GM19193 (cell line): ENCODE data around the gene TSSC4.

ENCODE experiments used
- POLR2A ChIP-seq: IDR thresholded peaks from 4 replicates; pipeline ENCODE4 v1.6.1; 2011; ENCODE audit not compliant: insufficient read depth, insufficient read length; ENCODE audit errors: extremely low read depth

TSSC4 gene

DNA sequence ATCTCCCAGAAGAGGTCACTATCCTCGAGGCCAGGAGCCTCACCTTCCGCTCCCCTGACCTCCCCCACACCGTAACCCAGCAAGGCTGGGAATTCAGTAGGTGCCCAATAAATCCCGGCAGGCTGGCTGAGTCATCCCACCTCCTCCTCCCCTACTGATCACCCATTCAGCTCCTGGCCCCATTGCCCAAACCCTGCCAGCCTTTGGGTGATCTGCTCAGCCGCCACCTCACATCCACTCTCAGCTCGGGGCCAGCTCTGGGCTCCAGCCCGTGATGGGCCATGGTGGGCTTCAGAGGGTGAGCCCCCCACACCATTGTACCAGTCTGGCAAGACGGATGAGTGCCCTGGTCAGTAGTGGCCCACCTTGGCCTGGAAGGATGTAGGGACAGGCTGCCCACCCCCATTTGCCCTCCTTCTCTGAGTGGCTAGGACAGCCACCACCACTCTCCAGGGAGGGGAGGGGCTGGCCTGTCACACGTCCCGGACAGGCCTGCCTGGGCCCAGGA is 35.5 kb downstream of the TSSC4 start:
- no peak for TF ChIP-seq POLR2A

DNA sequence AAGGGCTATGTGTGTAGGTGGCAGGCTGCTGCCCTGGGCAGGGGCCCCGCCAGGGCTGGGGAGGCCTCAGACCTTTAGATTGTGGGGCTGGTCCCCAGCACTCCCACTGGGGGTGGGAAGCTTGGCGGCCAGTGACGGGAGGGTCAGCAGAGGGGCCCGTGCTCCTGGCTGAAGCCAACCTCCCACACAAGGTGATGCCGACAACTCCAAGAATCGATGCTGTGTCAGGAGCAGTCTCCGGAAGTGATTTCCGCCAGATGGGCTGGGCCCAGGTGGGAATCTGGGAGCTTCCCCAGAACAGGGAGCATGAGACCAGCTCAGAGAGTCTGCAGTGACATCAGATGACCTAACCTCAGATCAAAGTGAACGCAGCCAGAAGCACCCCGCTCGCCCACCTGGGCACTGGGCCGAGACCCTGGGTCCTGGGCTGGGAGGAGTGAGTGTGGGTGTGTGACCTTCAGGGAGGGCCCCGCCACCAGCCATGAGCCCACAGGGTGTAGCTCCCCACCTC is 36.0 kb downstream of the TSSC4 start:
- TF ChIP-seq POLR2A = no peak

DNA sequence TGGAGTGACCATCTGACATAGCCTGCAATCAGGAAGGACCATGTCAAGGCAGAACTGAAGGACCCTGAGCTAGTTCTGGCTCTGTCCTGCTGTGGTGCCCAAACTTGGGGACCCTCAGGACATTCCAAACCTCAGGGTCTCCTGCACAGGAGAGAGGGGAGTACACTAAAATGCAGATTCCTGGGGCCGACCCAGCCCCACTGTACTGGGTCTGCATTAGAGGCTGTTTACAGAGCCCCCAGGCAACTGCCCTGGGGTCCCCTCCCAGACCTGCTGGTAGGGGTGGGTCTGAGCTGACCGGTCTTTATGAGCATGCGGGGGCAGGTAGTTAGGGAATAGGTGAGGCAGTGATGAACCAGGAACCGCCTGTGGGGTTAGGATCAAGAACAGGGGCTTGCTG is 37.0 kb downstream of the TSSC4 start:
- TF ChIP-seq POLR2A = no peak

GRCh38 chr11:2439820-2440219 is 39.3 kb downstream of the TSSC4 start:
- no peak for TF ChIP-seq POLR2A

GRCh38 chr11:2440646-2441045 is 40.1 kb downstream of the TSSC4 start:
- TF ChIP-seq POLR2A = no peak

GRCh38 chr11:2441171-2441570 is 40.6 kb downstream of the TSSC4 start:
- TF ChIP-seq POLR2A = no peak

GRCh38 chr11:2442589-2442988 is 42.0 kb downstream of the TSSC4 start:
- no peak for TF ChIP-seq POLR2A

GRCh38 chr11:2443406-2443805 is 42.9 kb downstream of the TSSC4 start:
- TF ChIP-seq POLR2A = no peak

DNA sequence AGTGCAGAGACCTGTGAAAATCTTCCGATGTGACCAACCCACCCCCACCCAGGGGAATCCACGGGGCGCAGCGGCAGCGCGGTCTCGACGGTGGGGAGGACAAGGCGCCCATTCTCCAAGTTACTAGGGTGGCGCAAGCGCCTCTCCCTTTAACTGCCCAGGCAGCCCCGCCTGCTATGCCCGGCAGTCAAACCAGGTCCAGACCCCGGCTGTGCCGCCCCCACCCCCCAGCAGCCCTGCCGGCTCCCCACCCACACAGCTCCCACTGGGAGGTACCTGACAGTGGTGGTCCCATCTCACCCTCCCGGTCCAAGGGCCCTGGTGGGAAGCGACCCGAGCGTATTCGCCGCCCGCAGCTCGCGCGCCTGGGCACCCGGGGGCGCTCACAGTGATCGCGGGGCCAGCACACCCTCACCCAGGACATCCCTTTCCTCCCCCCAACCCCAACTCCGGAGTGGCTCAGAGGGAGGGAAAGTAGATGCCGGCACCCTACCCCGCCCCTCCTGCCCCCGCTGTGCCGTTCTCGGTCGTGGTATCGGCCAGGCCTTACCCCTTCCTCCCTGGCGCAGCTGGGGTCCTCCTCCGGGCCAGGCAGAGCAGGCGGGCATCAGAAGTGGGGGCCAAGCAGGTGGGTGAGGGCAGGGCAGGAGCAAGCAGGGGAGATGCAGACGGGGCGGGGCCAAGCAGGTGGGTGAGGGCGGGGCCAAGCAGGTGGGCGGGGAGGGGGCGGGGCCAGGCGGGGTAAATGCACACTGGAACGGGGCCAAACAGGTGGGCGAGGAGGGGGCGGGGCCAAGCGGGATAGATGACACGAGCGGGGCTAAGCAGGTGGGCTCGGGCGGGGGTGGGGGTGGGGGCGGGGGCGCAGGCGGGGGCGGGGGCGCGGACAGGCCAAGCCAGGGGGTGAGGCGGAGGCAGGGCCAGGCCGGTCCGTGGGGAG is 43.6 kb downstream of the TSSC4 start, which contains the start of gene TRPM5:
Gene TRPM5, minus strand, starts transcription at position 634 of the 940 bp plus-strand sequence. CDS start 21,478 bp downstream, outside the sequence.
- TF ChIP-seq POLR2A = no peak

- TF ChIP-seq POLR2A = no peak
These were observed 44.5 kb downstream of the TSSC4 start, which contains the start of gene KCNQ1 for GRCh38 chr11:2444821-2445745. KCNQ1 (plus strand) TSS chr11:2445008; CDS start chr11:2445099, 91 bp downstream.

GRCh38 chr11:2445746-2446551 is 45.4 kb downstream of the TSSC4 start:
- TF ChIP-seq POLR2A = no peak

DNA sequence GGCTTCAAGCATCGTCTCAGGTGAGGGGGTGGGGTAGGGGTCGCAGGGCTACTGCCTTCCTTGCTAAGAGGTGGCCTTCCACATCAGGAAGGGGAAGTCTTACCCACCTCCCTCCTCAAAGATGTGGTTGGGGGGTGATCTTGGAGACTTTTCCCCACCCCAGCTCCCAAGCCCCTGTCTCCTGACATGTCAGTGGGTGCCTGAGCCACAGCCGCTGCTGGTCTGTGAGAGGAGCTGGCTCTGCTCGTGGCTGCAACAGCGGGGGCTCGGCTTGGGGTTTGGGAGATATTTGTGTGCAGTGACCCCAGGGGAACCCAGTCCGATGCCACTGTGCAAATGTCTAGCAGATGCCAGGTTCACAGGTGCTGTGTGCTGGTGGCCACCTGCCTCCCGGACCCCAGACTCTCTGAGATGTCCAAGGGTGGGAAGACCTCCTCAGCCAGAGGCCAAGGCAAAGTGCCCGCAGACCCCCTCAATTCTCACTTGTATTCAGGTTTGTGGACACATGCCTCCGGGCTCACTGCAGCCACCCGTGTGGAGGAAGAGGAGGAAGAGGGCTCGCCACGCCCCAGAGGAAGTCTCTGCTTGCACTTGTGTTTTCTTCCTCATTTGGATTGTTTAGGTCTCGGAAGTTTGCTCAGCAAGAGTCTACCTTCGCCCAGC is 46.2 kb downstream of the TSSC4 start:
- no peak for TF ChIP-seq POLR2A

DNA sequence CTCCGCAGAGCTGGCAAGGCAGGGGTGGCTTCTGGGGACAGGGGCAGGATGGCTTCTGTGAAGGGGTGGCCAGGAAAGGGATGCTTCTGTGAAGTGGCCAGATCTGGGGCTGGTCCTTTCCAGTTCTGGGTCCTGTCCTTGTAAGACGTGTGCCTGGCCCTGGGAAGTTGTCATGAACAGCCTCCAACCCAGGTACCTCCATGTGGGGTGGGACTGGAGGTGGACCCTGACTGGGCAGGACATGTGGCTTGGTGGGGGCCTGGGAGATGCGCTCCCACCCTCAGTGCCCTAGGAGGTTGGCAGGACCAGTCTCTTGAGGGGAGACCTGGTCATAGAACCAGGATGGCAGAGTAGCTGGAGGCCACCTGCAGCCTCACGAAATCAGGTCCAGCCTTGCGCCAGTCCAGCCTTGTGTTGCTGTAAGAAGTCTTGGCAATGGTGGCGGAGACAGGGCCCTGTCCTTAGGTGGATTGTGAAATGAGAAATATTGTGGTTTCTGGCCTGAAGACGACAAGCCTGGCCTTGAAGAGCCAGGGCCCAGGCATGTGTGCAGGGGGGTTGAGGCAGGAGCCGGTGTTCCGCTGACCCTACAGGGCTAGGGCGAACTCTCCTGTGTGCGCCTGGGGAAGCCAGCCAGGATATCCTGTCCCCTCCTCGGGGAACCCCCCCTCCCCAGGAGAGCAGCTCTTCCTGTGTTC is 46.9 kb downstream of the TSSC4 start:
- TF ChIP-seq POLR2A = no peak

DNA sequence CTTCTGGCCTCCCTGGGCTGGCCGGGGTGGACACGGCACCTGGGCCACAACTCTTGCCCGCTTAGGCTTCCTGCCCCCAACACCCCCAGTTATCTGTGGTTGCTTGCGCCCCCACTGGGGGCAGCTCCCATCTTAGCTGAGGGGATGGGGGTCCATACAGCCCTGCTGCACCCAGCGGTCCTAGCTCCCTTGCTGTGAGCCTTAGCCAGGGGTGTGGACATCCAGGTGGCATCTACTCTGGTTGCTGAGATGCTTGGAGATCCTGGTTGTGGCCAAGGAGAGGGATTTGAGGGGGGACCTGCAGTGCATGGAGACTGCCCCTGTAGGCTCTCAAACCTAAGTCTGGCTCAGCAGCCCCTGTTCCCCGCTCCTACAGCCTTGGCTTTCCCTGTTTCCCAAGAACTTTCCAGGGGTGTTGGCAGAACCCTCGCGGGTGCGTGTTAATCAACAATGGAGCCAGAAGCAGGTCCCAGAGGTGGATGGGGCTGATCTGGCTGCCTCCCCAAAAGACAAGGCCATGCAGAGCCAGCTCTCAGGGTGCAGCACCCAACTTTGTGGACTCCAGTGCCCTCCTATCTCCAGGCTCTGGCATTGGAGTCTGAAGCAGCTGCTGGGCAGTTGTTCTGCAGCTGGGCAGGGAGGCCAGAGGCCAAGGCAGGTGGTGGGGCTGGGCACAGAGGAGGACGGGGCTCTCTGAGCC is 47.6 kb downstream of the TSSC4 start:
- TF ChIP-seq POLR2A = no peak
